Measurements from ENCODE around the gene APBA2. TPM values are rescaled to one million over a fixed set of nuclear protein-coding genes. Genes with fewer than 3 reads are reported as not detected.

APBA2 gene
- total and polyA plus RNA-seq, 10 of the 15 experiments (the other 5 are each of a cell fraction or from before 2014, with no cell fraction given) = 0.06 to 0.26 (median 0.07) TPM; not detected in 7

DNA sequence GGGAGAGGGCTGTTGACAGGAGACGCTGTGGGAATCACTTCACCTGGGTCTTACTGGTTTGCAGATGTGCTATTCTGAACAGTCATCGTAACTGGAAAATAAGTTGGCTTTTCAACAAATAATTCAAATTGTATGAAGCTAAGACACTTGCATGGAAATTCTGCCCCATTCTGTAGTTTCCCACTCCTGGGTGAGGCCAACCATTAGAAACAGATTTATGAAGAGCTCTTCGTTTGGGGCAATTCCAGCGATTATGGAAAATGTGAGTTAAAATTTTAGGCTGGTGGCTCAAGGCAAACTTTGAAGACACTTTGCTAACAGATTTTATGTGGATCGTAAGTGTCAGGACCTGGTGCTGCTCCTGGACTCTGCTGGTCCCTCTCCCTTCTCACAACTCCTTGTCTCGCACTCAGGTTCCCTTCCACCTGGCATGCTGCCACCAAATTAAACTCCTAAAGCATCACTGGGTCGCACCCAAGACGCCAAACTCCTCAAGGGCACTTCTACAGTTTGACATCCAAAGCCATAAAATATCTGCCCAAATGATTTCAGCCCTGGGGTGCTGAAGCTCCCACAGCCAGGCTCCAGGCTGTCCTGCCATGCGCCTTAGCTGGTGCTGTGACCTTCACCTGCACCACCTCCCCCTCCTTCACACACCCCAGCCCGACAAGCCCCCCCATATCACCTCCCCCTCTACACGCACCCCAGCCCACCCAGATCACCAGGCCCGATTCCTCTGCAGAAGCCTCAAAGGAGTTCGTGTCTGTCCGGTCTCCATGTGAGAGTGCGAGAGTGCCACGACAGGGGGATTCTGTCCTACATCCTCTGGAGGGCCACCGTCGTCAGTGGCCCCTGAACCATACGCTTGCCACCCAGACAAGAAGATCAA is 245.4 kb downstream of the APBA2 start:
- no peak for DNase-seq (ENCODE audit: low read depth, low spot score)
- no peak overlapping the region for H3K9ac ChIP-seq (ENCODE audit: control insufficient read depth, insufficient read depth, low read length)
- no peaks in the 10 kb centered on the region for H3K4me1 ChIP-seq (ENCODE audit: control insufficient read depth, insufficient read depth, low read length)
- ChIA-PET SMC1A (ENCODE audit: uncharacterized antibody, unreplicated experiment) (no interaction called here), POLR2A (no interaction called here), CTCF (interaction anchor here (0.8 kb wide), 1 partner anchor 9 kb away, joined by 3 read pairs; no protein-coding TSS in a partner anchor), RAD21 (ENCODE audit: unreplicated experiment) (interaction anchor here (2.1 kb wide), 1 partner anchor 9 kb away, joined by 4 read pairs; no protein-coding TSS in a partner anchor)
- H3K36me3 ChIP-seq (ENCODE audit: control insufficient read depth in 2 of 2, insufficient read depth in 2 of 2, low read length in 1 of 2) = no peaks in the 10 kb centered on the region
- TF ChIP-seq CREM (IDR thresholded peaks at IDR 0.05; ENCODE audit: low read depth) (no peak), ATF7 (IDR thresholded peaks at IDR 0.05; ENCODE audit: low read depth) (no peak), POLR2A (IDR thresholded peaks at IDR 0.05; ENCODE audit: low read depth, low read length) (no peak), FOXM1 (IDR thresholded peaks at IDR 0.05; ENCODE audit: low read depth, low read length) (no peak)
- TF ChIP-seq, protein P1, sequence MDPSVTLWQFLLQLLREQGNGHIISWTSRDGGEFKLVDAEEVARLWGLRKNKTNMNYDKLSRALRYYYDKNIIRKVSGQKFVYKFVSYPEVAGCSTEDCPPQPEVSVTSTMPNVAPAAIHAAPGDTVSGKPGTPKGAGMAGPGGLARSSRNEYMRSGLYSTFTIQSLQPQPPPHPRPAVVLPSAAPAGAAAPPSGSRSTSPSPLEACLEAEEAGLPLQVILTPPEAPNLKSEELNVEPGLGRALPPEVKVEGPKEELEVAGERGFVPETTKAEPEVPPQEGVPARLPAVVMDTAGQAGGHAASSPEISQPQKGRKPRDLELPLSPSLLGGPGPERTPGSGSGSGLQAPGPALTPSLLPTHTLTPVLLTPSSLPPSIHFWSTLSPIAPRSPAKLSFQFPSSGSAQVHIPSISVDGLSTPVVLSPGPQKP (IDR thresholded peaks at IDR 0.05; ENCODE audit: low read depth, low read length) = no peak
- no peak for FAIRE-seq
- H3K27me3 ChIP-seq (replicated peaks in 1 of 2; ENCODE audit: control insufficient read depth in 2 of 2, insufficient read depth in 2 of 2, low read length in 1 of 2) = no peaks in the 10 kb centered on the region
- no TSS peak for BruUV-seq (replicated peaks)
- no peak overlapping the region for H3K4me3 ChIP-seq
- no peak overlapping the region for H3K4me2 ChIP-seq (ENCODE audit: control insufficient read depth, insufficient read depth)
- WGBS (ENCODE audit: insufficient coverage, insufficient replicate concordance, low lambda C conversion rate, missing lambda C conversion rate) = 48% methylated on average over 16 of the region's 19 CpGs
- intact Hi-C loops (cut with micrococcal nuclease; ENCODE audit: unreplicated experiment) (no loop called here), in situ Hi-C loops (cut with MboI) (no loop called here)
- no peak overlapping the region for H2AFZ ChIP-seq (ENCODE audit: control insufficient read depth, low read depth, low read length)
- H3K9me3 ChIP-seq (replicated peaks; ENCODE audit: control insufficient read depth, insufficient read depth, low read length) = no peaks in the 10 kb centered on the region
- no peaks in the 10 kb centered on the region for H4K20me1 ChIP-seq (ENCODE audit: control insufficient read depth, insufficient read depth)
- H3K27ac ChIP-seq (ENCODE audit: control insufficient read depth, insufficient read depth) = no peak overlapping the region
- no peaks in the 10 kb centered on the region for H3K79me2 ChIP-seq (ENCODE audit: control insufficient read depth, insufficient read depth, low read length)
- ATAC-seq = no peak

DNA sequence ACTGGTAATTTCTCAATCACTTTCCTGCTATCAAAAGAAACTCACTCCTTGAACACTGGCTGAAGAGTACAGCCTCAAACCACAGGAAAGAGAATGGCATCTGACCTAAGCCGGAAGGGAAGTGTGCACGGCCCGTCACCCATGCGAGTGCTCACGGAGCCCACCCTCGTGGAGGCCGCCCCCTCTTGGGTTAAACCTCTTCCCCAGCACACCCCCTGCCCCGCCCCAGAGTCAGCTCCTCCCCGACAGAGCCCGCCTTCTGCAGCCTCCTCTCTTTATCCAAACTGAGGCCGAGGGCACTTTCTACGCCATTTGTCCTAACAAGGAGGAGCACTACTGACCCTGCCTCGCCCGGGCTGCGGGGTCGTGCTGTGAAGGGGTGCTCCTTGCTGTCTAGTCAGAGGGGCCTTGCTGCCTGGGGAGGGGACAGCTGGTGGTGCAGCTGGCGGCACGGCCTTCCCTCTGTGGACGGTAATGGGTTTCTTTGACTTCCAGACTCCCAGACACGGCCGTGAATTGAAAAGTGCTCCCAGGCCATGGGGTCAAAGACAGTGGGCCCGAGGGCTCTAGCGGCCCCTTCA is 246.2 kb downstream of the APBA2 start:
- WGBS (ENCODE audit: insufficient coverage, insufficient replicate concordance, low lambda C conversion rate, missing lambda C conversion rate) = 37% methylated on average over 23 of the region's 23 CpGs
- FAIRE-seq (no peak), DNase-seq (ENCODE audit: low read depth, low spot score) (no peak), ATAC-seq (no peak)
- no peak overlapping the region for H3K9ac ChIP-seq (ENCODE audit: control insufficient read depth, insufficient read depth, low read length)
- no TSS peak for BruUV-seq (replicated peaks)
- TF ChIP-seq CHD4 (IDR thresholded peaks at IDR 0.05) = no peak
- no peaks in the 10 kb centered on the region for H4K20me1 ChIP-seq (ENCODE audit: control insufficient read depth, insufficient read depth)
- CTCF ChIA-PET = no interaction called here
- no peak overlapping the region for H3K4me2 ChIP-seq (ENCODE audit: control insufficient read depth, insufficient read depth)
- POLR2A ChIA-PET = no interaction called here
- no peaks in the 10 kb centered on the region for H3K4me1 ChIP-seq (ENCODE audit: control insufficient read depth, insufficient read depth, low read length)
- H3K27me3 ChIP-seq (replicated peaks in 1 of 2; ENCODE audit: control insufficient read depth in 2 of 2, insufficient read depth in 2 of 2, low read length in 1 of 2) = no peaks in the 10 kb centered on the region
- no peak overlapping the region for H3K4me3 ChIP-seq
- no peaks in the 10 kb centered on the region for H3K9me3 ChIP-seq (replicated peaks; ENCODE audit: control insufficient read depth, insufficient read depth, low read length)
- H3K27ac ChIP-seq (ENCODE audit: control insufficient read depth, insufficient read depth) = no peak overlapping the region
- no peaks in the 10 kb centered on the region for H3K79me2 ChIP-seq (ENCODE audit: control insufficient read depth, insufficient read depth, low read length)
- H2AFZ ChIP-seq (ENCODE audit: control insufficient read depth, low read depth, low read length) = no peak overlapping the region
- in situ Hi-C loops (cut with MboI) (no loop called here), intact Hi-C loops (cut with micrococcal nuclease; ENCODE audit: unreplicated experiment) (no loop called here)
- H3K36me3 ChIP-seq (ENCODE audit: control insufficient read depth in 2 of 2, insufficient read depth in 2 of 2, low read length in 1 of 2) = no peaks in the 10 kb centered on the region
- SMC1A ChIA-PET (ENCODE audit: uncharacterized antibody, unreplicated experiment) = no interaction called here
- RAD21 ChIA-PET (ENCODE audit: unreplicated experiment) = no interaction called here
